NCI-H524 (cell line): Measurements from ENCODE around the gene ATP5PB.

Experiments
- DNase-seq, 2 experiments: peaks; one replicate each; lab custom pipeline; 2025; lab: John Stamatoyannopoulos, UW

The ATP5PB gene

DNA sequence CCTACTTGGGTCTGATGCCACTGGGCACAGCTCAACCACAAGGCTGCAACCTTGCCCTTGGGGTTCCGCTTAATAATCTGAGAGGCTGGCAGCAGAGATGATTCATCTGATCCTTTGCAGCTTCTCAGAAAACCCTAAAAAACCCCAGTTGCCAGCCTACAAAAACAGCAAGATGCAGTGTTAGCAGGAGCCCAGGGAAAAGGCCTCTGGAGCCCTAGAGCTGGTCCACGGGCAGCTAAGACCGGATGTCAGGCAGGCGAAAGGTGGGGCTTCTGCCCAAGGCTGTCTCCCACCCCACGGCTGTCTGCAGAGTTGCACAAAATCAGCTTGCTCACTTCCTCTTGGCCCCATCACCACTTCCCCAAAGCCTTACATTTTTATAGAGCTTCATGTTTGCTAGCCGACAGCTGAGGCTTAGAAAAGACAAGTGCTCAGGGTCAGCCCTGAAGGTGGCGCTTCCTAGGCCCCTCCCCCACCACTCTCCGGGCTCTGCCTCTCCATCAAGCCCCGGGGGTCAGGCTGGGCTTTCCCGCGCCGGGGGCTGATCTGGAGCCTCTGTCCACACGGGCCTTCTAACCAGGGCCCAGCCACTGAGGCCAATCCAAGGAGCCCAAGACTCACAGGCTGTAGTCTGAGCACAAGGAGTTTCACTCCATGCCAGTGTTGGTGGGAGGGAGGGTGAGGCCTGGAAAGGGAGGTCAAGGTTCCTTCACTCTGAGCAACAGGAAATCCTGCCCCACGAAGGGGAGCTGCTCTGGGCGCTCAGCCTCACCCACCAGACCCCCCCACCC, 58.3 kb downstream of the ATP5PB start:
- peak in 1 of 2 experiments; percentile 43 for DNase-seq

DNA sequence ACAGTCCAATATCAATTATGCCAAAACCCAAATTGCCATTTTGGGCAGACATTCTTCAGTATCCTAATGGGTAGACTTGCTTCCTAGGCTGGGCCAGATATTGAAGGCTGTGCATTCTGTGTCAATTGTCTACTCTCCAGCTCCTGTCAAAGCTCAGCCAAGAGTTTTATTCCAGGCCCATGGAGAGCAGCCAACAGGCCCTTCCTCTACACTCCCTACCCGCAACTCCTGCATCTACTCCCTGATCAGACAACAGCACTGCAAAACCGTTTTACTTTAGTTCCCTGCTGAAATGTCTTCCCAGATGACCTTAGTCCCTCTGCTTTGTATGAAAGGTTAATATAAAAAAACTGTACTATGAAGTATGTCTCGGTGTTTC, 60.7 kb downstream of the ATP5PB start:
- no peak for DNase-seq

DNA sequence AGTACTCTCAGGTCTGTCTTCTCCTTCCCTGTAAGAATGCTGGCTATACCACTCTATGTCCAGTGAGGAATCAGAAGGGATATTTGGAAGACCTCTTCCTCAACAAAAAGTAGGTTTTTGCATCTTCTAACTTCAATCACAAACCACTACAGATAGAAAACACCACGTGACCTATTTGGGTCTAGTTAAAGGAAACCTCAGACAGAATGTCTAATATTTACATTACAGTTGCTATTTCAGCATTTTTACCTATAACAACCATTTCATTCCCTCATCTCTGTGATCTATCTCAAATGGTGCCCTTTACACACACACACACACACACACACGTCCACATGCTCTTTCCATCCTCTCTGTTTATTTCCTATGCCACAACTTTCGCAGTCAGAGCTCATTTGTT, 62.1 kb downstream of the ATP5PB start:
- DNase-seq = no peak
